GM12878 (cell line): ENCODE results near the gene NR1D2. TPM values are rescaled to one million over a fixed set of nuclear protein-coding genes. Genes with fewer than 3 reads are reported as not detected.

Source experiments
- ATAC-seq: fragments of 200-7000 bp; cut with Tn5 transposase; 3 replicates; pipeline ENCODE4 v1.9.1; 2020; ENCODE audit warnings: mild to moderate bottlenecking, moderate library complexity
- BruUV-seq: library from RNA; stranded (reverse); fragments of 400-500 nt; replicated peaks from 2 replicates; lab custom pipeline; 2021; lab: Mats Ljungman, UMichigan
- CTCF ChIA-PET: fragments of 300-600 bp; sonication (Branson Sonifier 250); formaldehyde crosslinking; extraction: SDS; loops from one replicate; lab custom pipeline; 2021; ENCODE audit warnings: inconsistent platforms; lab: Yijun Ruan, JAX
- POLR2A ChIA-PET: fragments of 350-600 bp; formaldehyde crosslinking; extraction: SDS; loops from one replicate; lab custom pipeline; 2021; ENCODE audit warnings: inconsistent platforms; lab: Charles Lee
- RAD21 ChIA-PET: fragments of 300-600 bp; sonication (Branson Sonifier 250); formaldehyde crosslinking; loops from one replicate; lab custom pipeline; 2023; ENCODE audit warnings: antibody characterized with exemption; ENCODE audit not compliant: unreplicated experiment; lab: Charles Lee
- SMC1A ChIA-PET: fragments of 300-600 bp; sonication (Branson Sonifier 250); formaldehyde crosslinking; loops from one replicate; lab custom pipeline; 2023; ENCODE audit not compliant: unreplicated experiment, uncharacterized antibody; lab: Charles Lee
- DNase-seq: peaks from one replicate; pipeline ENCODE4 v3.0.0-alpha.2; 2011; ENCODE audit warnings: low read depth, low spot score
- FAIRE-seq: peaks from 3 replicates; lab custom pipeline; 2011; peaks lifted over from hg19 to GRCh38; lab: Jason Lieb, UNC
- H2AFZ ChIP-seq: 2 replicates; pipeline ENCODE4 v1.6.0; 2011; ENCODE audit warnings: low read depth, low read length, control low read depth; ENCODE audit not compliant: control insufficient read depth
- H3K27ac ChIP-seq: 2 replicates; pipeline ENCODE4 v1.5.1; 2011; ENCODE audit warnings: control low read depth; ENCODE audit not compliant: control insufficient read depth, insufficient read depth
- H3K27me3 ChIP-seq, 2 experiments: replicated peaks in 1 of 2; 2 replicates each; pipeline versions ENCODE4 v1.6.0 to v1.6.1; 2011; ENCODE audit warnings: low read length in 1 of 2; ENCODE audit not compliant: control insufficient read depth in 2 of 2, insufficient read depth in 2 of 2
- H3K36me3 ChIP-seq, 2 experiments: 2 replicates each; pipeline ENCODE4 v1.5.1; 2011; ENCODE audit warnings: low read length in 1 of 2; ENCODE audit not compliant: control insufficient read depth in 2 of 2, insufficient read depth in 2 of 2
- H3K4me1 ChIP-seq: 2 replicates; pipeline ENCODE4 v1.6.1; 2011; ENCODE audit warnings: mild to moderate bottlenecking, low read length, moderate library complexity, mixed read lengths; ENCODE audit not compliant: control insufficient read depth, insufficient read depth
- H3K4me2 ChIP-seq: 2 replicates; pipeline ENCODE4 v1.6.0; 2011; ENCODE audit warnings: control low read depth; ENCODE audit not compliant: control insufficient read depth, insufficient read depth
- H3K4me3 ChIP-seq: fragments of 200-600 bp; sonication (generic); 2 replicates; pipeline ENCODE4 v1.5.1; 2016
- H3K79me2 ChIP-seq: 2 replicates; pipeline ENCODE4 v1.6.0; 2011; ENCODE audit warnings: low read length; ENCODE audit not compliant: control insufficient read depth, insufficient read depth
- H3K9ac ChIP-seq: 2 replicates; pipeline ENCODE4 v1.8.0; 2011; ENCODE audit warnings: low read length, control low read depth, mixed read lengths; ENCODE audit not compliant: control insufficient read depth, insufficient read depth
- H3K9me3 ChIP-seq: replicated peaks from 3 replicates; pipeline ENCODE4 v1.5.1; 2011; ENCODE audit warnings: mild to moderate bottlenecking, low read length; ENCODE audit not compliant: control insufficient read depth, insufficient read depth
- H4K20me1 ChIP-seq: 2 replicates; pipeline ENCODE4 v1.6.0; 2011; ENCODE audit not compliant: control insufficient read depth, insufficient read depth
- HSF1 ChIP-seq: fragments of 150-350 bp; IDR thresholded peaks from 2 replicates; pipeline ENCODE4 v1.6.1; 2014; ENCODE audit warnings: mild to moderate bottlenecking, low read depth, low read length
- MEF2A ChIP-seq: IDR thresholded peaks from 2 replicates; pipeline ENCODE4 v1.6.1; 2011; ENCODE audit warnings: low read depth, mild to moderate bottlenecking, low read length, moderate library complexity; ENCODE audit not compliant: insufficient read depth
- MEF2B ChIP-seq: fragments of 450-650 bp; IDR thresholded peaks from 2 replicates; pipeline ENCODE4 v1.6.1; 2018; ENCODE audit warnings: mild to moderate bottlenecking, moderate library complexity; ENCODE audit not compliant: partially characterized antibody, poor library complexity, severe bottlenecking
- MTA3 ChIP-seq: IDR thresholded peaks from 2 replicates; pipeline ENCODE4 v1.6.1; 2012; ENCODE audit warnings: low read length, inconsistent platforms, borderline replicate concordance
- RB1 ChIP-seq: fragments of 450-650 bp; formaldehyde crosslinking; IDR thresholded peaks from 2 replicates; pipeline ENCODE4 v1.6.1; 2017; ENCODE audit warnings: mild to moderate bottlenecking, borderline replicate concordance
- STAT1 ChIP-seq: fragments of 450-650 bp; conservative IDR thresholded peaks from 2 replicates; pipeline ENCODE4 v1.6.1; 2014; ENCODE audit warnings: antibody characterized with exemption, mild to moderate bottlenecking
- SUPT20H ChIP-seq: IDR thresholded peaks from 2 replicates; pipeline ENCODE4 v1.6.1; 2011; ENCODE audit warnings: low read depth, mild to moderate bottlenecking, low read length, moderate library complexity, borderline replicate concordance; ENCODE audit not compliant: control insufficient read depth
- ZBTB11 ChIP-seq: fragments of 450-650 bp; formaldehyde crosslinking; IDR thresholded peaks from 2 replicates; pipeline ENCODE4 v1.5.0; 2022; ENCODE audit warnings: mild to moderate bottlenecking, missing genetic modification characterization
- WGBS: methylation state at CpG from one replicate; pipeline ENCODE4 v1.1.6; 2016; ENCODE audit warnings: low lambda C conversion rate; ENCODE audit not compliant: insufficient replicate concordance, insufficient coverage; ENCODE audit errors: missing lambda C conversion rate; 5-methylcytosine and 5-hydroxymethylcytosine counted together
- in situ Hi-C: fragments of 300-500 bp; cut with MboI; formaldehyde crosslinking; loops from 9 replicates; pipeline ENCODE4 v1.14.3; 2018; ENCODE audit warnings: mixed read lengths
- intact Hi-C: fragments of 100-400 bp; cut with micrococcal nuclease; formaldehyde crosslinking; loops from one replicate; pipeline ENCODE4 v1.14.2; 2022; ENCODE audit not compliant: unreplicated experiment
- polyA plus RNA-seq, 11 experiments: library from polyadenylated mRNA; depleted of rRNA in 4 of 11; unstranded in 6 of 11; stranded (reverse) in 5 of 11; fragments of >200 nt; fragmentation: Nextera tagmentation in 4 of 11; fragmentation: Illumina TruSeq in 1 of 11; extraction: Ambion mirVana in 4 of 11; extraction: Trizol in 1 of 11; gene quantifications; 1 replicate in 1 of 11; 2 replicates in 10 of 11; pipeline versions ENCODE4 v1.2.1 to v1.2.3, GENCODE V29; 2011 to 2016; ENCODE audit warnings: inconsistent platforms in 2 of 11, missing spikeins in 2 of 11, low read depth in 1 of 11
- total RNA-seq, 4 experiments: library from RNA; depleted of rRNA in 3 of 4; stranded (reverse); fragments of >200 nt in 3 of 4; fragmentation: Illumina TruSeq in 1 of 4; extraction: Trizol in 1 of 4; gene quantifications; 2 replicates each; pipeline versions ENCODE4 v1.2.1 to v1.2.3, GENCODE V29; 2013 to 2021

Gene NR1D2
- total and polyA plus RNA-seq, 10 of the 15 experiments (the other 5 are each of a cell fraction or from before 2014, with no cell fraction given) = 0.67 to 5.3 (median 2.6) TPM

- no peaks in the 10 kb centered on the region for H3K4me1 ChIP-seq
- H3K79me2 ChIP-seq = no peaks in the 10 kb centered on the region
- no peaks in the 10 kb centered on the region for H3K9me3 ChIP-seq
- SMC1A ChIA-PET = interaction anchor here (1.1 to 4.4 kb wide), 3 partner anchors 8 to 271 kb away, joined by 3 to 17 read pairs (median 3); no protein-coding TSS in a partner anchor
- CTCF ChIA-PET = no interaction called here
- POLR2A ChIA-PET = no interaction called here
- TF ChIP-seq SUPT20H (no peak), MEF2A (no peak)
- TF ChIP-seq, all 136 proteins: peak for 0
- H4K20me1 ChIP-seq = no peaks in the 10 kb centered on the region
- no peak overlapping the region for H3K4me2 ChIP-seq
- WGBS = 92% methylated on average over 1 of the region's 1 CpG
- ATAC-seq (no peak), FAIRE-seq (no peak), DNase-seq (no peak)
- H2AFZ ChIP-seq = no peak overlapping the region
- RAD21 ChIA-PET = no interaction called here
- no peak overlapping the region for H3K9ac ChIP-seq
- intact Hi-C loops (no loop called here), in situ Hi-C loops (no loop called here)
- H3K27me3 ChIP-seq = no peaks in the 10 kb centered on the region
- H3K4me3 ChIP-seq = no peak overlapping the region
- H3K27ac ChIP-seq = no peak overlapping the region
- no TSS peak for BruUV-seq
- H3K36me3 ChIP-seq = peaks cover 0 to 9% of the 10 kb centered on the region in 2 experiments; a peak in 2 of 4 replicates
Observed at GRCh38 chr3:23966328-23966727, 21.2 kb downstream of the NR1D2 start.

GRCh38 chr3:23968463-23969184 lies 23.5 kb downstream of the NR1D2 start:
- SMC1A ChIA-PET = interaction anchor here (0.6 to 4.4 kb wide), 10 partner anchors 9 to 250 kb away, joined by 3 to 17 read pairs (median 4); no protein-coding TSS in a partner anchor
- TF ChIP-seq HSF1 = no peak
- TF ChIP-seq RB1 = no peak
- no peak for TF ChIP-seq STAT1
- no peak for TF ChIP-seq MTA3
- TF ChIP-seq ZBTB11 (CRISPR knock-in tag) = no peak
- TF ChIP-seq MEF2B = no peak

More at GRCh38 chr3:23968463-23969184, 23.5 kb downstream of the NR1D2 start:
- ATAC-seq (no peak), DNase-seq (no peak), FAIRE-seq (no peak)
- H3K27me3 ChIP-seq = no peaks in the 10 kb centered on the region
- RAD21 ChIA-PET = no interaction called here
- no peaks in the 10 kb centered on the region for H3K9me3 ChIP-seq
- POLR2A ChIA-PET = interaction anchor here (0.5 to 0.6 kb wide), 2 partner anchors 38 to 47 kb away, joined by 3 to 4 read pairs; no protein-coding TSS in a partner anchor
- CTCF ChIA-PET = interaction anchor here (0.8 to 2.3 kb wide), 6 partner anchors 11 to 199 kb away, joined by 3 to 8 read pairs (median 5); no protein-coding TSS in a partner anchor
- no peak overlapping the region for H3K9ac ChIP-seq
- no peaks in the 10 kb centered on the region for H4K20me1 ChIP-seq
- in situ Hi-C loops (no loop called here), intact Hi-C loops (no loop called here)
- H3K79me2 ChIP-seq = no peaks in the 10 kb centered on the region
- WGBS = 86% methylated on average over 5 of the region's 5 CpGs
- BruUV-seq = no TSS peak
- no peaks in the 10 kb centered on the region for H3K4me1 ChIP-seq
- peaks cover 0 to 4% of the 10 kb centered on the region in 2 experiments; a peak in 1 of 4 replicates for H3K36me3 ChIP-seq
- H3K27ac ChIP-seq = no peak overlapping the region
- H2AFZ ChIP-seq = no peak overlapping the region
- H3K4me3 ChIP-seq = no peak overlapping the region
- H3K4me2 ChIP-seq = no peak overlapping the region
